Testis (tissue), 2 donors: ENCODE results near the gene PCNT.

Source experiments
- POLR2A ChIP-seq: fragments of 450-650 bp; IDR thresholded peaks from one replicate; pipeline ENCODE4 v1.6.1; 2017; ENCODE audit warnings: antibody characterized with exemption, mild to moderate bottlenecking, moderate library complexity
- TF ChIP-seq, protein P1 (sequence below), 3 experiments: fragments of 450-650 bp in 2 of 3; fragments of 200-600 bp in 1 of 3; sonication (generic) in 1 of 3; IDR thresholded peaks; one replicate each; pipeline ENCODE4 v1.5.1; 2016 to 2019; ENCODE audit warnings: antibody characterized with exemption in 3 of 3, mild to moderate bottlenecking in 2 of 3, moderate library complexity in 1 of 3

- TF ChIP-seq, protein P1, sequence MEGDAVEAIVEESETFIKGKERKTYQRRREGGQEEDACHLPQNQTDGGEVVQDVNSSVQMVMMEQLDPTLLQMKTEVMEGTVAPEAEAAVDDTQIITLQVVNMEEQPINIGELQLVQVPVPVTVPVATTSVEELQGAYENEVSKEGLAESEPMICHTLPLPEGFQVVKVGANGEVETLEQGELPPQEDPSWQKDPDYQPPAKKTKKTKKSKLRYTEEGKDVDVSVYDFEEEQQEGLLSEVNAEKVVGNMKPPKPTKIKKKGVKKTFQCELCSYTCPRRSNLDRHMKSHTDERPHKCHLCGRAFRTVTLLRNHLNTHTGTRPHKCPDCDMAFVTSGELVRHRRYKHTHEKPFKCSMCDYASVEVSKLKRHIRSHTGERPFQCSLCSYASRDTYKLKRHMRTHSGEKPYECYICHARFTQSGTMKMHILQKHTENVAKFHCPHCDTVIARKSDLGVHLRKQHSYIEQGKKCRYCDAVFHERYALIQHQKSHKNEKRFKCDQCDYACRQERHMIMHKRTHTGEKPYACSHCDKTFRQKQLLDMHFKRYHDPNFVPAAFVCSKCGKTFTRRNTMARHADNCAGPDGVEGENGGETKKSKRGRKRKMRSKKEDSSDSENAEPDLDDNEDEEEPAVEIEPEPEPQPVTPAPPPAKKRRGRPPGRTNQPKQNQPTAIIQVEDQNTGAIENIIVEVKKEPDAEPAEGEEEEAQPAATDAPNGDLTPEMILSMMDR (IDR thresholded peaks at IDR 0.05): no peak
- no peak for TF ChIP-seq POLR2A
Observed at GRCh38 chr21:46319186-46319585, 4.8 kb upstream of the PCNT start.
